ENCODE results near the gene SEMA5B. TPM values are rescaled to one million over a fixed set of nuclear protein-coding genes. Genes with fewer than 3 reads are reported as not detected.
A peak's percentile ranks its signal among the peaks of the same experiment; 100 is the strongest.

The SEMA5B gene
- total RNA-seq, 1 experiment from 2014 or later, result not detected

GRCh38 chr3:123054931-123055330, 27.4 kb upstream of the SEMA5B start:
- no peak for DNase-seq (ENCODE audit: low spot score)

DNA sequence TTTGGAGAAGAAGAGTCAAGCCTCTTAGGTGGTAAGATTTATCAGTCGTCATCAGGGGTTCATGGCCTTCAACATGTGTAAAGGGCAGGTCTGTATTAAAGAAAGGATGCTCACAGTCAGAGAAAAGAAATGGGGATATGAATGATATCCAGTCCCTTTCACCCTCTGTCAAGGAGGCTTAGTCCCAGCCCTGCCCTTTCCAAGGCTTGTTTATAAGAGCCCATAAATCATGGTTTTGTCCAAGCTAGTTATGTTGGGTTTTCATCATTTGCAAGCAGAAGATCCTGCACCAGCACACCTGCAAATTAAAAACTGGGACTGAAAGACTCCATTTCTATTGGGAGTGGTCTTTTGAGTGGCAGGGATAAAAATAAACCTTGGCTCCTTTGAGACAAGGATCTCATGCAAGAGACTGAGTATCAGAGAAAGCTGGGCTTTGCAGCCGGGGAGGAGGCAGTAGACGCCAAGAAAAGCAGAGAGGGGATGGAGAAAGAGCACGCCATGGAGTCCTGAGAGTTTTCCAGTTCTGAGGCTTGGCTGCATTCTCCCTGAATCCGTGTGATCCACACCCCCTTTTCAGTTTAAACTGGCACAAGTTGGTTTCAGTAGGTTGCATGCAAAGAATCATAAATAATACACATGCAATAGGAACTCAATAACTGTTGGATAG, 26.7 kb upstream of the SEMA5B start:
- no peak for DNase-seq (ENCODE audit: low spot score)

DNA sequence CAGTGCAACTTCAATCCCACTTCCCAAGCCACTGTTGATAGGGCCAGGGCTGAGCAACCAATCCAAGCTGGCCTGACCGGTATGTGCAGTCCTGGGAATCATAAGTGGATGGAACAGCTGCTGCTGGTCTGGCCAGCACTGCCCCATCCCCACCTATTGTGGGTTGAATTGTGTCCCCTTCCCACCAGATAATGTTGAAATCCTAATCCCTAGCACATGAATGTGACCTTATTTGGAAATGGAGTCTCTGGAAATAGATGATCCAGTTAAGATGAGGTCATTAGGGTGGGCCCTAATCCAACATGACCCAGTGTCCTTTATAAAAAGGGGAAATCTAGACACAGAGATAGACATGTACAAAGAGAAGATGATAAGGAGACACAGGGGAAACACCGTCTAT, 25.5 kb upstream of the SEMA5B start:
- no peak for DNase-seq (ENCODE audit: low spot score)

DNA sequence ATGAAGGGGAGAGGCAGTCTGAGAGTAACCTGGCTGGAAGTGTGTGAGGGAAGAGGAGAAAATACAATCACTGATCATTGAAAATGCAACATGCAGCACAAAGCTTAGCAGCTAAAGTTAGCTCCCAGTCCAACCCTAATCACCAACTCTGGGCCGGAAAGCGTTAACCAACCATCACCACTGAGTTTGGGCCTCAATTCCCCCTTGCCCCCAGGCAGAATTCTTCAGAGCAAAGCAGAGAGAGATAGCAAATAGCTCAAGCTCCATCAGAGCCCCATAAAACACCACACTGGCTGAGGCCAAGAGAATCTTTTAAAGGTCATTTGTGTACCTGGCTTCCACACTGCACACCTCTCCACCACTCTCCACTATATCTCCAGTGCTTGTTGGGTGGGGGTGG, 23.1 kb upstream of the SEMA5B start:
- DNase-seq (ENCODE audit: low spot score), result no peak

DNA sequence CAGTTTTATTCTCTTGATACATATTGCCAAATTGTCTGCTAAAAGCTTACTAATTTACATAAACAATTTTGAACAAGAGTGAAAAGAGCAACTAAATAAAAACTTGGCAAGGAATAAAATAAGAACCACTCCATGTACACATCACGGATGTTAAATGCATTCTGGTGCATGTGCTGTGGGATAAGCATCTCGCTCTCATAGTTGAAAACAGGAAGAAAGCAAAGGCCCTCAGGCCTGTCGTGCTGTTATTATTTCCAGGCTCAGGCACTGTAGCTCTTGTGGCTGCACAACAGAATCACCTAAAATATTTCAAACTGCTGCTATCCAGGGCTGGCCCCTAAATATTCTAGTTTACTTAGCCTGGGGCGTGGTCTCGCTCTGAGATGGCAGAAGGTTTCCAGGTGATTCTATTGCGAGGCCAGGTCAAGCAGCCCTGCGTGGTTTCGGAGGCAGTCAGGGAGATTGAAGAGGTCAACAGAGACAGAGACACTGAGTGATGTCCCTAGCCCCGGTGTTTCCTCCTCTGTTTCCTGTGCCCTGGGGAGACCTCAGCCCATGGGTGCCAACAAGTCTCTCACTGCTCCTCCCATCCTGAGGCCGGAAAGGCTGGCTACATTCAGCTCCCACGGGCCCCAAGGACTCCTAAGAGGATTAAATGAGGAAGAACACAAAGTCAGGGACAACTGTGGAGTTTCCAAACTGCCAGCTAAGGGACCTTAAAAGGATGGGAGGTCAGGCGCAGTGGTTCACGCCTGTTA, 21.1 kb upstream of the SEMA5B start:
- DNase-seq (ENCODE audit: low spot score), result no peak

DNA sequence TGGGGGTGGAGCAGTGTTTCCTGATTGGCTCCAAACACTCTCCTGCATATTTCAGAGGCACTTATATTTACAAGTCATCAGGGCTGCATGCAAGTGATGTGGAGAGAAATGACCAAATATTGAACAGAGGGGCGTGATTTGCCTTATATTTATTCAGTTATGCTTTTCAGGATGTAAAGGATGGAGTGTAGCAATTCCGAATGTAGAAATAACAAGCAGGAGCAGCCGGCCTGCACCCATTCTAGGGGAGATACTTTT, 19.4 kb upstream of the SEMA5B start:
- DNase-seq (ENCODE audit: low spot score), result no peak

DNA sequence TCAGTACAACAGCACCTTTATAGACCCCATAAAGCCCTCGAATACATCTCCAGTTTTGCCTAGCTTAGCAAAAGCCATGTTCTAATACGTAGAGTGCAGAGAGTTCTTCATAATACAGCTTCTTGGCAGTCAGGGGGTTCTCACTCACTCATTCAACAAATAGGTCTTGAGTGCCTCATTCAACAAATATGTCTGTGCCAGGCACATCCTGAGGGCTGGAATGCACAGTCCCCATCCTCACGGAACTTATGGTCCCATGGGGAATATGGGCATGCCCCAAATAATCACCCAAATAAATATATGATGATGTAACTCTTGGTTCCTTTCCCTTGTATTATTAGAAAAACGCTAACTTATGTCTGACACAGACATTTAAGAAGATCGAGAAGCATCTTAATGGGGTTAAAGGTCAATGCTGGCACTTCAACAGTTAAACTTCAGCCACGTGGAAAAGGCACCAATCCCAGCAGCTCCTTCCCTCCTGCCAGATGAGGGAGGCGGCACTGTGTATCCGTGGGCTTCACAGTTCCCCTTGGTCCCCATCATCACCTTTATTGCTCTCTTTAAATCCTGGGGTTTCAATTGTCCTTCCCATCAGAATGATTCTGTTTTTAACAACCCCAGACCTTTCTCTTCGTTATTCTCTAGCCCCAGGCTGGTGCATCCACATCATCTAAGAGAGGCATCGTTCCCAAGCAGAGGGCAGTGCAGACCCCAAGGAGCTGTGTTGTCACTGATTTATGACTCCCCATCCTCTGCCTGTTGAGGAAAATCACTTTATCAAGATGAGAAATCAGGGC, 18.9 kb upstream of the SEMA5B start:
- DNase-seq (ENCODE audit: low spot score), result no peak

DNA sequence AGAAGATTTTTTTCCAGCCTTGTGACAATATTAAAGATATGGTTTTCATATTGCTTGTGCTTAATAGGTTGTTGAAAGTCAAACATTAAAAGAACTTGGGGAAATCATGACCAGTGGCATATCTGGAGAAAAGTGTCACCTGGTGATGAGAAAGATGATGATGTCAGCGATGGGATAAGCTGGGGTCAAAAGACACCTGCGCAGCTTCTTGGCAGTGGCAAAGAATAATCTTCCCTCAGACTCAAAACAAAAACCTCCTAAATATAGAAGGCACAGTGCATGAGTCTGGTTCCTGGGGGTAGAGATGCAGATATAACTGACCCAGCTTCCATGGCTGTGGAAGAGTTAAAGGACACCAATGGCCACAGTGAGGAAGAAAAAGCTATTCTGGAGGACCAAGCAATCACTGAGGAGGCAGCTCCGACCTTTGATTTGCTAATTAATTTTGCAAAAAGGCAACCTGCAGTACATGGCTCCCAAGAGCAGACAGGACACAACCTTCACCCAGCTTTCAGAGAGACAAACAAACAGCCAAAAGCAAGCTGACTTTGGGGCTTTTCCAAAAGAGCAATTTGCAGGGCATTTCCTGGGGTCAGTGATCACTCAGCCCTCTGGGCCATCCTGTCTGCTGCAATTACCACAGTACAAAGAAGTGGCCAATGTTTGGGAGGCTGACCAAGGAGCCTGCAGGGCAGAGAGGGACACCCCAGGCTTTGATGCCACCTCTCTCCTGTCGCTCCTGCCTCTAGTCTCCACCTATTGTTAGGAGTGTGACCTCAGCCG, 17.6 kb upstream of the SEMA5B start:
- DNase-seq (ENCODE audit: low spot score), result no peak

- DNase-seq (ENCODE audit: low spot score), result no peak
Observed at GRCh38 chr3:123042413-123042812, 14.8 kb upstream of the SEMA5B start.

DNA sequence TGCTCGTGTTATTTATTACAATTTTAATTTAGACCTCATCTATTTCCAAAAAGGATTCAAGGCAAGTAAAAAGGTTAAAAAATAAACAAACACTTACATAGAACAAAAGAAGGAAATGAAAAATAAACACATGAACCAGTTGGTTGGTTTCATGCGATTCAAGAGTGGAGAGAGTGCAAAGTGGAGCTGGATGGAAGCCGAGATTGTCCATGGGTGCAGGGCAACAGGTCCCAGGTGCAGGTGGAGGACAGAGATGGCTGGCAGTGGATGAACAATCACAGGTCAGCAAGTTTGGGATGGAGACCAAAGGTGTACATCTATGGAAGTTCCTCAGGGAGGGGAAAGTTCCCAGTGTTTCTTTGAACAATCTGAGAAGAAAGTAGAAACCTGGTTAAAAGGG, 11.6 kb upstream of the SEMA5B start:
- DNase-seq (ENCODE audit: low spot score), result no peak

DNA sequence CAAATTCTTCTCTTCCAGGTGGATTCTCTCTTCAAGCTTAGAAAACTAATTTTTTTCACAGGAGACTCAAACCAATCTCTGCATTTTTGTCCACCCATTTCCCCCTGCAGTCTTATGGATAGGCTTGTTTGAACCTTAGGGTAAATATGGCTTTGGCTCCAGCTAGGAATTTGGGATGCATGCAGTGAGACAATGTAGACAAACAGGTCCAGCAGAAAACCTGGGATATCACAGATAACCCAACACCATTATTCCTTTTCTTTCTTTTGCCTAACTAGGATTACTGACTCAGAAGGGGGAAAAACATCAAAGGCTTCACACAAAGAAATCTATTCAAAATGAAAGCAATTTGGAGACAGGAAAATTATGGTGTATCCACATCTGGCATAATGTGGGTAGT, 11.2 kb upstream of the SEMA5B start:
- DNase-seq (ENCODE audit: low spot score), result no peak

- DNase-seq (ENCODE audit: low spot score), result no peak
Observed at GRCh38 chr3:123037015-123037375, 9.4 kb upstream of the SEMA5B start.

GRCh38 chr3:123036352-123037014, 8.9 kb upstream of the SEMA5B start:
- no peak for DNase-seq (ENCODE audit: low spot score)

DNA sequence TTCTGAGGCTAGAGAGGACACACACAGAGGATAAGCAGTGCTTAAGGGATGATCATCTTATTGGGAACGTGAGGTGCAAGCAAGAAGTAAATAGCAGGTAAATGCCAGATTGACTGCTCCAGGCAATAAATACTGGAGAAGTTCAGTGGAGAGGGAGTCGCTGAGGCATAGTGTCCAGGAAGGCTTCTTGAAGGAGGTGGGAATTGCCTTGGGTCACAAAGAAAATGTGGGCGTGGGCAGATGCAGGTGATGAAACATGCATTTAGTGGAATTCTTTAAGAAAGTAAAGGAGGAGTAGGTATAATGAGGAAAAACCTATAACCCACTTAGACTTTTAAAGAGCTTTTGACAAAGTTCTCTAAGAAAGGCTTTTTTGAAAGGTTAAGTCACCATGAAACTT, 7.4 kb upstream of the SEMA5B start:
- no peak for DNase-seq (ENCODE audit: low spot score)

DNA sequence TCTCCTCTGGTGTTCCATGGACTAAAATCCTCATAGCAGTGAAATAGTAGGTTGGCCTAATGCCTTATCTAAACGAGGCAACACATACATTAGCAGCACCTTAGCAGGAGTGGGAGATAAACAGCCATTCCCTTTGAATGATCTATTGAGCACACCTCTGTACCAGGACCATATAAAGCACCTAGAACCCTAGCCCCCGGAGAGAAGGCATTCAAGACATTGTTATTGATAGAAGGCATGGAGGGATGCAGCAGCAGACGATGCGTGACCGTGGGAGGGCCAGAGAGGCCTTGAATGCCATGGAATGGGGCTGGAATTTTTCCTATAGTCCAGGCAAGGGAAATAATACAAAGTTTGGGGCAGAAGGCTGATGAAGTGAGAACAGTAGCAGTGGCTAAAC, 6.6 kb upstream of the SEMA5B start:
- DNase-seq (ENCODE audit: low spot score), result no peak

DNA sequence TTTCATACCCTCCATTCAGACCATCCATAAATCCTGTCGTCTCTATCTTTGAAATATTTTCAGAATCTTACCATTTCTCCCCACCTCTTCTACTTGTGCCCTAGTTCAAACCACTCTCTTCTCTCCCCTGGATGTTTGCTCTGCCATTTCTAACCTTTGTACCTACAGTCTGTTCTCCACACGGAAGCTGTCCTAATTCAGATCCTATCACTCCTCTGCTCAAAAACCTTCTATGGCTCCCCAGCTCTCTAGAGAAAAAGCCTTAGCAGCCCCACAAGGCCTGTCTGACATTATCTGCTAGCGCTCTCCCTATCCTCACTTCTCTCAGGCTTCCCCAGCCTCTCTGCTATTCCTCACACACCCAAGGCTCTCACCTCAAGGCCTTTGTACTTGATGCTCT, 4.5 kb upstream of the SEMA5B start:
- no peak for DNase-seq (ENCODE audit: low spot score)

GRCh38 chr3:123031051-123031450, 3.5 kb upstream of the SEMA5B start:
- DNase-seq (ENCODE audit: low spot score), result no peak

DNA sequence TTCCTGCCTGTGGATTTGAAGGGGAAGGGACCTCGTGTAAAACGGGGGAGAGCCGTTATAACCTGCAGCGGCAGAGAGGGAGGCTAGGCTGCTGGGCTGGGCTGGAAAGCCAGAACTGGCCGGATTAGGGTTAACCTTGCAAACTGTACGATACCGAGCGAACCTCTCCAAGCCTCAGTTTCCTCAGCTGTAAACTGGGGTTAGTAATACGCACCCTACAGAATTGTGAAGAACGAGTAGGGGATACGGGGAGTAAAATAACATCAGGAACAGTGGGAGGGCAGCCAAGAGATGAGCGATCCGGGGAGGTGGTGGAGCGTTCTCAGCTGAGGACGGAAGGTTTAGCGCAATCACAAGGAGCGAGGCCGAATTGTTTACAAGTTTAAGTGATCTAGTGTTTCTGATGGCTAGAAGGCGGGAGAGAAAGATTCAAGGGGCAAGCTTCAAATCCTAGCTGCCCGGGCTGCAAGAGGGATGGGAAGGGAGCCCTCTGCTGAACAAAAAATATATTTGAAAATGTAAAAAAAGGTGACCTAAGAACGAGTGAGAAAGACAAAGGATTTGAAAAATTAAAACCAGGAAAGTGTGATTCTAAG, 768 bp upstream of the SEMA5B start:
- peak; percentile 58 for DNase-seq (ENCODE audit: low spot score)

DNA sequence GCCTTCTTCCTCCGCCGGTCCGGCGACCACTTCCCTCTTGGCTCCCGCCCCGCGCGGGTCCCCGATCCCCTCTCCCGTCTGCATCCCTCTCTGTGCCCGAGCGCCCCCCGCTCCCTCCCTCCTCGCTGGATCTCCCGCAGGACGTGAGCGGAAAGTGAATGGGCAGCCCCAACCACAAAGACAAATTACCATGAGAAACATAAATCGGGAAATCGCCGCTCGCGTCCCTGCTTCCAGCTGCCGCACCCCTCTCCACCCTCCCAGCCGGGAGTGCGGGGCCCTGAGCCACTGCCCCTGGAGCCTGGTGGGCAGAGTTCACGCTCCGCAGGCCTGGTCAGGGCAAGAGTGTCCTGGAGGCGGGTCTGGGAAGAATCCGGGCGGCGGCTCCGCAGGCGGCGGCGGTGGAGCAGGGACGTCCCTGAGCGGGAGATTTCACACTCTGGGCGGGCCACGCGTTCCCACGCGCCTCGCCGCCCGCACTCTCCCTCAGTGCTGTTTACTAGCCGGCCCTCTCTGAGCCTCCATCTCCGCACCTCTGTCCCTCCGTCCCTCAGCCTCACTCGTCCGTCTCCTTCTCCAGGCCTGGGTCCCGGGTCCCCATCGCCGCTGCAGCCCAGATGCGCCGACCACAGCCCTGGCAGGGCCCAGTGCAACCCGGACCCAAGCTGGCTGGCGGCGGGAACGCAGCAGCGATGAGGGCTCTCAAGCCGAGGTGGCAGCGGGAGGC, 835 bp downstream of the SEMA5B start:
- DNase-seq (ENCODE audit: low spot score), result no peak

- no peak for DNase-seq (ENCODE audit: low spot score)
Observed at GRCh38 chr3:123025642-123026521, 1.7 kb downstream of the SEMA5B start.
